ENCODE data around the gene MYO3B. TPM values are rescaled to one million over a fixed set of nuclear protein-coding genes. Genes with fewer than 3 reads are reported as not detected.
"Not testable (repeated sequence)": the region's sequence is repeated elsewhere in the genome, so short reads cannot be mapped to it uniquely, and the experiment has no call there.

Gene MYO3B
- total RNA-seq, 1 donor from 2014 or later = not detected

DNA sequence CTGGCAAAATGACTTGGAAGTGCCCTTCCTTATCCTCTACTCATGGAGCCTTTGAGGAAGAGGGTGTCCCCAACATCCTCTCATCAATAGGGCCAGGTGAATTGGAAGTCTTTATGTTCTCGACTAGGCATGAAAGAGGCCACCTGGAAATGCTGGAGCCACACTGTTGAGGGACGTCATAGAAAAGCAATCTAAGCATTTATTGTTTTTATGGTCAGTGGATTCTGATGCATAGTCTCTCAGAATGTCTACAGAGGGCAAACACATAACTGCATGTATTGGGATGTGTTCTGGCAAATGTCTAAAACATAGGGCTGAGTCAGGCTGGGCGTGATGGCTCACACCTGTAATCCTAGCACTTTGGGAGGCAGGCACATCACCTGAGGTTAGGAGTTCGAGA is 290.6 kb downstream of the MYO3B start:
- no peak for DNase-seq (ENCODE audit: low spot score, unreplicated experiment)
- Mint-ChIP-seq H3K4me3 (ENCODE audit: low read depth) (no peak overlapping the region), H3K27ac (no peak overlapping the region), H3K27me3 (no peaks in the 10 kb centered on the region), H3K9me3 (ENCODE audit: low read depth) (no peaks in the 10 kb centered on the region), H3K36me3 (ENCODE audit: insufficient read depth) (no peaks in the 10 kb centered on the region), H3K4me1 (ENCODE audit: low read depth) (peaks cover 4% of the 10 kb centered on the region)
- no peak for TF ChIP-seq CTCF (IDR thresholded peaks at IDR 0.05; ENCODE audit: unreplicated experiment)

DNA sequence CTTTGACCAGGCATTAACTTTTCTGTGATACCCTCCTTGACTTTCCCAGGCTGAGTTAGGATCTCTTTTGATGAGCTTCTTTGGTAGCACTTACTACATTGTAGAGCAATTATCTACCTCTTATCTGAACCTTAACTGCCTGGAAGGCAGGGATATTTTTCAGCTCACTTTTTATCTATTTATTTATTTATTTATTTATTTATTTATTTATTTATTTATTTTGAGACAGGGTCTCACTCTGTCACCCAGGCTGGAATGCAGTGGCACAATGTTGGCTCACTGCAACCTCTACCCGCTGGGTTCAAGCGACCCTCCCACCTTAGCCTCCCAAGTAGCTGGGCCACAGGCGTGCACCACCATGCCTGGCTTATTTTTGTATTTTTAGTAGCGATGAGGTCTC is 294.6 kb downstream of the MYO3B start:
- H3K36me3 Mint-ChIP-seq (ENCODE audit: insufficient read depth); H3K9me3 Mint-ChIP-seq (ENCODE audit: low read depth); H3K4me1 Mint-ChIP-seq (ENCODE audit: low read depth); H3K4me3 Mint-ChIP-seq (ENCODE audit: low read depth); H3K27ac Mint-ChIP-seq; DNase-seq (ENCODE audit: low spot score, unreplicated experiment); H3K27me3 Mint-ChIP-seq: not testable (repeated sequence)

DNA sequence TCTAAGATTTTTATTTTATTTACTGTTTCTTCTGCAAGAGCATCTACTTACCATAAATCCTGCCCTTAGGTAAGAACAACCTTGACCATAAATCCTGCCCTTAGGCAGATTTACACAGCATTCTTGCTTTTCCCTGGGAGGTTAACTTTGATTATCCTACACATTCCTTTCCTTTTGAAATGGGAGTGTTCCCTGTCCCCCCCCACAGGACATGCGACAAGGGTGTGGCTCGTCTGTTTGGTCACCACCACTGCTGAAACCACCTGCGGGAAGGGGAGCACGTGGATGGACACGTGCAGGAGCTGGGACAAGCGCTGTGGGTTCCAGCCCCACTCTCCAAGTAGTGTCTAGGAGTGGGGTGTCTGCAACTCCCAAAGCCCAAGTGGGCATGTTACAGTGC is 297.9 kb downstream of the MYO3B start:
- H3K27ac Mint-ChIP-seq = no peak overlapping the region
- H3K27me3 Mint-ChIP-seq = no peaks in the 10 kb centered on the region
- no peak for TF ChIP-seq CTCF (IDR thresholded peaks at IDR 0.05; ENCODE audit: unreplicated experiment)
- no peaks in the 10 kb centered on the region for H3K9me3 Mint-ChIP-seq (ENCODE audit: low read depth)
- no peak overlapping the region for H3K4me3 Mint-ChIP-seq (ENCODE audit: low read depth)
- no peaks in the 10 kb centered on the region for H3K36me3 Mint-ChIP-seq (ENCODE audit: insufficient read depth)
- no peak for DNase-seq (ENCODE audit: low spot score, unreplicated experiment)
- no peaks in the 10 kb centered on the region for H3K4me1 Mint-ChIP-seq (ENCODE audit: low read depth)

- H3K36me3 Mint-ChIP-seq (ENCODE audit: insufficient read depth) = no peaks in the 10 kb centered on the region
- no peaks in the 10 kb centered on the region for H3K27me3 Mint-ChIP-seq
- DNase-seq (ENCODE audit: low spot score, unreplicated experiment) = no peak
- H3K4me1 Mint-ChIP-seq (ENCODE audit: low read depth) = no peaks in the 10 kb centered on the region
- no peak overlapping the region for H3K27ac Mint-ChIP-seq
- no peak overlapping the region for H3K4me3 Mint-ChIP-seq (ENCODE audit: low read depth)
- peaks cover 3% of the 10 kb centered on the region for H3K9me3 Mint-ChIP-seq (ENCODE audit: low read depth)
- no peak for TF ChIP-seq CTCF (IDR thresholded peaks at IDR 0.05; ENCODE audit: unreplicated experiment)
These were observed 299.7 kb downstream of the MYO3B start for GRCh38 chr2:170477630-170478029.

DNA sequence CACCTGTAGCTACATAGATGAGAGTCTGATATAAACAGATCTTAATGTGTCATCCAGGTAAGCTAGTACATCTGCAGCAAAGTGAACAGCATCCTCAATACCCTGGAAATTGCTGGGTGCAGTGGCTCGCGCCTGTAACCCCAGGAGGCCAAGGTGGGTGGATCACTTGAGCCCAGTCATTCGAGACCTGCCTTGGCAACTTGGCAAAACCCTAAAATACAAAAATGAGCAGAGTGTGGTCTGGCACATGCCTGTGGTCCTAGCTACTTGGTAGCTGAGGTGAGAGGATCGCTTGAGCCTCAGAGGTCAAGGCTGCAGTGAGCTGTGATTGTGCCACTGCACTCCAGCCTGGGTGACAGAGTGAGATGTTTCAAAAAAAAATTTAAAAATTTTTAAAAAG is 303.3 kb downstream of the MYO3B start:
- H3K4me1 Mint-ChIP-seq (ENCODE audit: low read depth) = no peaks in the 10 kb centered on the region
- TF ChIP-seq CTCF (IDR thresholded peaks at IDR 0.05; ENCODE audit: unreplicated experiment) = no peak
- peaks cover 3% of the 10 kb centered on the region for H3K9me3 Mint-ChIP-seq (ENCODE audit: low read depth)
- no peak overlapping the region for H3K4me3 Mint-ChIP-seq (ENCODE audit: low read depth)
- no peak for DNase-seq (ENCODE audit: low spot score, unreplicated experiment)
- H3K27me3 Mint-ChIP-seq = no peaks in the 10 kb centered on the region
- H3K36me3 Mint-ChIP-seq (ENCODE audit: insufficient read depth) = no peaks in the 10 kb centered on the region
- no peak overlapping the region for H3K27ac Mint-ChIP-seq

DNA sequence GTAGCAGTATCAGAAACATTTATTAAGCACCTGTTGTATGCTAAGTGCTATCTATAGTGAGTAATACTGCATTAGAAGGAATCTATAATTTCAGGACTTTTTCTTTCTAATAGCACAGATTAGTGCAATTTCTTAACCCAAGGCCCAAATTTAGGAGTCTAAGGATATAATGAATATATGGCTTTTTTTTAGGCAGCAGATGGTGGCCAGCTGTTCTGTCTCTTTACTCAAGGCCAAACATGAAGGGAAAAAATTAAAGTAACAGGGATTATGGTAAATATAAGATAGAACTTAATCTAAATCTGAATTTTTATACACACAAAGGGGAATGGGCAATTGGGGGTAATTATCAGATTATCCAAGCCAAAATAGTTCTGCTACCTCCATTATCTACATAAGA is 306.6 kb downstream of the MYO3B start:
- Mint-ChIP-seq H3K9me3 (ENCODE audit: low read depth) (peaks cover 3% of the 10 kb centered on the region), H3K27ac (no peak overlapping the region), H3K36me3 (ENCODE audit: insufficient read depth) (no peaks in the 10 kb centered on the region), H3K4me3 (ENCODE audit: low read depth) (no peak overlapping the region), H3K27me3 (no peaks in the 10 kb centered on the region), H3K4me1 (ENCODE audit: low read depth) (peaks cover 4% of the 10 kb centered on the region)
- TF ChIP-seq CTCF (IDR thresholded peaks at IDR 0.05; ENCODE audit: unreplicated experiment) = no peak
- no peak for DNase-seq (ENCODE audit: low spot score, unreplicated experiment)

All from progenitor cell of endocrine pancreas (in vitro differentiated cells).